ENCODE data around the gene TARS3. TPM values are rescaled to one million over a fixed set of nuclear protein-coding genes. Genes with fewer than 3 reads are reported as not detected.

The TARS3 gene
- total RNA-seq, 1 experiment from 2014 or later = 12.4 TPM

- ChIA-PET CTCF (no interaction called here), POLR2A (no interaction called here)
- in situ Hi-C loops (cut with HindIII; ENCODE audit: low pct_unique_long_range_greater_than_20kb, low sequenced_read_pairs) = no loop called here
- Histone ChIP-seq H3K4me1 (ENCODE audit: control insufficient read depth, insufficient read depth, low read length) (no peaks in the 10 kb centered on the region), H3K27ac (ENCODE audit: low read length) (no peak overlapping the region), H3K4me3 (ENCODE audit: low read depth in 2 of 2, low read length in 2 of 2) (no peak overlapping the region), H3K27me3 (ENCODE audit: control insufficient read depth, insufficient read depth, low read length) (no peaks in the 10 kb centered on the region), H3K9me3 (ENCODE audit: control insufficient read depth, insufficient read depth, low read depth, low read length) (no peaks in the 10 kb centered on the region), H3K36me3 (ENCODE audit: control insufficient read depth, insufficient read depth, low read length) (no peaks in the 10 kb centered on the region)
- intact Hi-C loops (cut with micrococcal nuclease; ENCODE audit: unreplicated experiment) = no loop called here
- ATAC-seq (no peak), DNase-seq (ENCODE audit: low read depth, low spot score) (no peak)
- TF ChIP-seq TCF7L2 (IDR thresholded peaks at IDR 0.05; ENCODE audit: low read depth, low read length) (no peak), POLR2AphosphoS5 (IDR thresholded peaks at IDR 0.05; ENCODE audit: low read depth, low read length) (no peak), SIN3A (IDR thresholded peaks at IDR 0.05; ENCODE audit: borderline replicate concordance, insufficient read depth, low read depth, low read length) (no peak), CTCF (IDR thresholded peaks at IDR 0.05) (no peak), REST (IDR thresholded peaks at IDR 0.05; ENCODE audit: insufficient read depth in 1 of 2, low read depth in 2 of 2, low read length in 1 of 2) (no peak)
- no TSS peak for BruUV-seq (replicated peaks)
These were observed 99.1 kb downstream of the TARS3 start for GRCh38 chr15:101625184-101625583.

GRCh38 chr15:101623367-101624304, 100.6 kb downstream of the TARS3 start:
- no peak for ATAC-seq
- Histone ChIP-seq H3K27ac (ENCODE audit: low read length) (no peak overlapping the region), H3K36me3 (ENCODE audit: control insufficient read depth, insufficient read depth, low read length) (no peaks in the 10 kb centered on the region), H3K4me1 (ENCODE audit: control insufficient read depth, insufficient read depth, low read length) (no peaks in the 10 kb centered on the region), H3K4me3 (ENCODE audit: low read depth in 2 of 2, low read length in 2 of 2) (no peak overlapping the region), H3K27me3 (ENCODE audit: control insufficient read depth, insufficient read depth, low read length) (no peaks in the 10 kb centered on the region), H3K9me3 (ENCODE audit: control insufficient read depth, insufficient read depth, low read depth, low read length) (no peaks in the 10 kb centered on the region)
- in situ Hi-C loops (cut with HindIII; ENCODE audit: low pct_unique_long_range_greater_than_20kb, low sequenced_read_pairs) = no loop called here
- TF ChIP-seq REST (IDR thresholded peaks at IDR 0.05; ENCODE audit: insufficient read depth in 1 of 2, low read depth in 2 of 2, low read length in 1 of 2) (no peak), CTCF (IDR thresholded peaks at IDR 0.05) (no peak), SIN3A (IDR thresholded peaks at IDR 0.05; ENCODE audit: borderline replicate concordance, insufficient read depth, low read depth, low read length) (no peak), POLR2AphosphoS5 (IDR thresholded peaks at IDR 0.05; ENCODE audit: low read depth, low read length) (no peak), TCF7L2 (IDR thresholded peaks at IDR 0.05; ENCODE audit: low read depth, low read length) (no peak)
- DNase-seq (ENCODE audit: low read depth, low spot score) = no peak
- intact Hi-C loops (cut with micrococcal nuclease; ENCODE audit: unreplicated experiment) = no loop called here
- ChIA-PET POLR2A (interaction anchor here (0.6 kb wide), 1 partner anchor 16 kb away, joined by 3 read pairs; no protein-coding TSS in a partner anchor), CTCF (no interaction called here)
- no TSS peak for BruUV-seq (replicated peaks)

Measured in Panc1 (cell line).